Measurements from ENCODE around the gene CCDC69. TPM values are rescaled to one million over a fixed set of nuclear protein-coding genes. Genes with fewer than 3 reads are reported as not detected.

CCDC69 gene
- total and polyA plus RNA-seq, 8 donors = 6.8 to 66.4 (median 9.8) TPM

- H3K4me1 ChIP-seq = peaks cover 41 to 72% of the 10 kb centered on the region in 2 donors
- intact Hi-C loops (cut with DNase I) = no loop called here
- ATAC-seq = no peak
- H3K27ac ChIP-seq = peak overlapping the region; percentile 69 to 79
- no peaks in the 10 kb centered on the region for H3K27me3 ChIP-seq
- H3K36me3 ChIP-seq = no peaks in the 10 kb centered on the region
- H3K9me3 ChIP-seq = no peaks in the 10 kb centered on the region
- TF ChIP-seq CTCF (IDR thresholded peaks at IDR 0.05) = no peak
- H3K4me3 ChIP-seq = peak overlapping the region; percentile 74 to 80
- DNase-seq = peak in 1 of 4 donors; percentile 61
Observed at GRCh38 chr5:151155775-151156506, 68.0 kb downstream of the CCDC69 start.

- intact Hi-C loops (cut with DNase I) = no loop called here
Observed at GRCh38 chr5:151154931-151155774, 68.7 kb downstream of the CCDC69 start.

GRCh38 chr5:151153766-151154272 is 70.1 kb downstream of the CCDC69 start:
- peaks cover 51 to 92% of the 10 kb centered on the region in 2 donors for H3K4me1 ChIP-seq
- no peak for DNase-seq
- H3K27ac ChIP-seq = no peak overlapping the region
- no peaks in the 10 kb centered on the region for H3K36me3 ChIP-seq
- intact Hi-C loops (cut with DNase I) = no loop called here
- no peak overlapping the region for H3K4me3 ChIP-seq
- no peak for TF ChIP-seq CTCF (IDR thresholded peaks at IDR 0.05)
- no peaks in the 10 kb centered on the region for H3K9me3 ChIP-seq
- no peaks in the 10 kb centered on the region for H3K27me3 ChIP-seq
- ATAC-seq = no peak

More at GRCh38 chr5:151154931-151155774, 68.7 kb downstream of the CCDC69 start:
- Histone ChIP-seq H3K27ac (peak overlapping the region; percentile 69 to 79), H3K36me3 (no peaks in the 10 kb centered on the region), H3K9me3 (no peaks in the 10 kb centered on the region), H3K4me1 (peaks cover 49 to 80% of the 10 kb centered on the region in 2 donors), H3K4me3 (peak overlapping the region; percentile 74 to 80), H3K27me3 (no peaks in the 10 kb centered on the region)
- DNase-seq = no peak
- no peak for ATAC-seq
- TF ChIP-seq CTCF (IDR thresholded peaks at IDR 0.05) = no peak

- peak overlapping the region in 1 of 2 donors; percentile 81 for H3K27ac ChIP-seq
- H3K4me3 ChIP-seq = no peak overlapping the region
- intact Hi-C loops (cut with DNase I) = no loop called here
- H3K9me3 ChIP-seq = no peaks in the 10 kb centered on the region
- H3K27me3 ChIP-seq = no peaks in the 10 kb centered on the region
- H3K4me1 ChIP-seq = peaks cover 48 to 94% of the 10 kb centered on the region in 2 donors
- ATAC-seq = no peak
- H3K36me3 ChIP-seq = no peaks in the 10 kb centered on the region
- TF ChIP-seq CTCF (IDR thresholded peaks at IDR 0.05) = no peak
- DNase-seq = no peak
Observed at GRCh38 chr5:151153300-151153699, 70.6 kb downstream of the CCDC69 start.

- H3K4me3 ChIP-seq = no peak overlapping the region
- H3K36me3 ChIP-seq = peaks cover 0 to 10% of the 10 kb centered on the region in 2 donors
- peak; percentile 51 for ATAC-seq
- peak in 1 of 4 donors; percentile 76 for DNase-seq
- TF ChIP-seq CTCF (IDR thresholded peaks at IDR 0.05) = no peak
- H3K9me3 ChIP-seq = no peaks in the 10 kb centered on the region
- H3K27ac ChIP-seq = peak overlapping the region; percentile 53 to 81
- no peaks in the 10 kb centered on the region for H3K27me3 ChIP-seq
- intact Hi-C loops (cut with DNase I) = no loop called here
- H3K4me1 ChIP-seq = peaks cover 44 to 91% of the 10 kb centered on the region in 2 donors
Observed at GRCh38 chr5:151151793-151152192, 72.1 kb downstream of the CCDC69 start.

Data from left lung (tissue), 10 donors.